Heart left ventricle (tissue), 13 donors: ENCODE measurements around the gene ZNF488.

Experiments
- POLR2A ChIP-seq, 2 donors: fragments of 450-650 bp; IDR thresholded peaks; one replicate each; pipeline ENCODE4 v1.6.1; 2017; ENCODE audit warnings: antibody characterized with exemption in 2 of 2, mild to moderate bottlenecking in 2 of 2, moderate library complexity in 2 of 2
- TF ChIP-seq, protein P1 (sequence below), 12 donors: fragments of 200-600 bp; sonication (generic) in 4 of 12; IDR thresholded peaks; one replicate each; pipeline versions ENCODE4 v1.5.0 to v1.8.0; 2018 to 2022; ENCODE audit warnings: antibody characterized with exemption in 12 of 12, mild to moderate bottlenecking in 5 of 12
- donor health status: ischemic (EF 13 %, LVEDD 7.1; RV severe dilation, severe dysfunction).
- donor health status: DM: no; HTN: yes; CAD: no.
- donor health status: DM: no; HTN: no; CAD: no.
- donor health status: ischemic (EF 25% LVEDD 6.9; RV normal size, moderate dysfunction).
- donor health status: ischemic (EF 25% LVEDD 5.7; RV mildly dilated, moderate dysfunction).
- donor health status: ischemic (EF 35%, LVEDD 5.7; RV mildly dilated, moderate dysfunction).
- donor health status: nonischemic (EF 11% LVEDD 7.7; RV severe dilation, severe dysfunction).
- donor health status: DM: yes; HTN: yes; CAD: no.
- donor health status: PGD.
- donor health status: ischemic (EF 29% LVEDD 5.4; RV normal size, mild dysfunction).
- donor health status: nonischemic (EF 23%, LVEDD 6.1; RV moderate dilation, normal function).

DNA sequence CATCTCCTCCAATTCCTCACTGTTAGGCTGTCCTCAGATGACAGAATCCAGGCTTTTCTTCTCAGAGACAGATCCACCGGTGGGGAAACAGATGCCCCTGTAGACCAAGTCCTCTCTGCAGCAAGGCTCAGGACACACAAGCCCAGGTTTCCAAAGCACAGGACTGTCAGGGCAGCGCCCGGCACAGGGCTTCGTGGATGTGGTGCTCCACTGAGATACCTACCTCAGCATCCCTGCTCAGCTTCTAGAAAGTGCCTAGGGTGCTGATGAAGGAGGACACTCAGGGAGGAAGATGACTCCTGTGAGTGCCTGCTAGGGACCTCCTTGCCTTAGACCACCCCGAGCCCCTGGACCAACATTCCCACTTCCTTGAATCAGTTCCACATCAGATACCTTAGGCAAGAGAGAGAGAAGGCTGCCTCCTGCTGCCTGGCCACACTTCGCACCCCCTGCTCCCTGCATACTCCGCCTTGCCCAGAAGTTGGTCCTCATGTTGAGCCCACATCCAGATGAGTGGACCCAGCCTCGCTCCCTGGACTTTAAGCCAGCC lies 44.8 kb downstream of the ZNF488 start:
- TF ChIP-seq, protein P1, sequence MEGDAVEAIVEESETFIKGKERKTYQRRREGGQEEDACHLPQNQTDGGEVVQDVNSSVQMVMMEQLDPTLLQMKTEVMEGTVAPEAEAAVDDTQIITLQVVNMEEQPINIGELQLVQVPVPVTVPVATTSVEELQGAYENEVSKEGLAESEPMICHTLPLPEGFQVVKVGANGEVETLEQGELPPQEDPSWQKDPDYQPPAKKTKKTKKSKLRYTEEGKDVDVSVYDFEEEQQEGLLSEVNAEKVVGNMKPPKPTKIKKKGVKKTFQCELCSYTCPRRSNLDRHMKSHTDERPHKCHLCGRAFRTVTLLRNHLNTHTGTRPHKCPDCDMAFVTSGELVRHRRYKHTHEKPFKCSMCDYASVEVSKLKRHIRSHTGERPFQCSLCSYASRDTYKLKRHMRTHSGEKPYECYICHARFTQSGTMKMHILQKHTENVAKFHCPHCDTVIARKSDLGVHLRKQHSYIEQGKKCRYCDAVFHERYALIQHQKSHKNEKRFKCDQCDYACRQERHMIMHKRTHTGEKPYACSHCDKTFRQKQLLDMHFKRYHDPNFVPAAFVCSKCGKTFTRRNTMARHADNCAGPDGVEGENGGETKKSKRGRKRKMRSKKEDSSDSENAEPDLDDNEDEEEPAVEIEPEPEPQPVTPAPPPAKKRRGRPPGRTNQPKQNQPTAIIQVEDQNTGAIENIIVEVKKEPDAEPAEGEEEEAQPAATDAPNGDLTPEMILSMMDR (IDR thresholded peaks at IDR 0.05): no peak
- TF ChIP-seq POLR2A (IDR thresholded peaks at IDR 0.05): no peak
